Gastrocnemius medialis (tissue), 4 donors: ENCODE data around the gene ST7. TPM values are rescaled to one million over a fixed set of nuclear protein-coding genes. Genes with fewer than 3 reads are reported as not detected.
"Not testable (repeated sequence)": the region's sequence is repeated elsewhere in the genome, so short reads cannot be mapped to it uniquely, and the experiment has no call there.

Experiments used
- ATAC-seq, 2 donors: fragments of 150-250 bp; one replicate each; pipeline ENCODE4 v1.9.1; 2016
- DNase-seq, 2 donors: peaks; one replicate each; pipeline ENCODE4 v3.0.0-alpha.2; 2019
- H3K27ac ChIP-seq, 4 donors: fragments of 200-600 bp; sonication (generic); 1 replicate in 1 of 4; 2 replicates in 3 of 4; pipeline ENCODE4 v1.5.1; 2016 to 2018; ENCODE audit warnings: mild to moderate bottlenecking in 2 of 4, moderate library complexity in 1 of 4
- H3K27me3 ChIP-seq, 3 donors: fragments of 200-600 bp; sonication (generic) in 2 of 3; 1 replicate in 1 of 3; 2 replicates in 2 of 3; pipeline versions ENCODE4 v1.5.1 to v1.6.0; 2016 to 2019; ENCODE audit warnings: mild to moderate bottlenecking in 1 of 3, moderate library complexity in 1 of 3
- H3K36me3 ChIP-seq, 2 donors: fragments of 200-600 bp; sonication (generic) in 1 of 2; one replicate each; pipeline ENCODE4 v1.5.1; 2017 to 2018
- H3K4me1 ChIP-seq, 2 donors: fragments of 200-600 bp; sonication (generic) in 1 of 2; one replicate each; pipeline ENCODE4 v1.5.1; 2016 to 2017; ENCODE audit warnings: mild to moderate bottlenecking in 2 of 2
- H3K4me3 ChIP-seq, 4 donors: fragments of 200-600 bp; sonication (generic) in 3 of 4; 1 replicate in 1 of 4; 2 replicates in 3 of 4; pipeline ENCODE4 v1.5.1; 2016 to 2019; ENCODE audit warnings: mild to moderate bottlenecking in 2 of 4
- H3K9me3 ChIP-seq, 3 donors: fragments of 200-600 bp; sonication (generic) in 2 of 3; 1 replicate in 1 of 3; 2 replicates in 2 of 3; pipeline ENCODE4 v1.5.1; 2016 to 2019
- CTCF ChIP-seq, 5 experiments: fragments of 450-650 bp in 3 of 5; fragments of 200-600 bp in 2 of 5; sonication (generic) in 2 of 5; IDR thresholded peaks in 4 of 5; conservative IDR thresholded peaks in 1 of 5; 1 replicate in 4 of 5; 2 replicates in 1 of 5; pipeline ENCODE4 v1.5.1; 2016 to 2019; ENCODE audit warnings: antibody characterized with exemption in 5 of 5, mild to moderate bottlenecking in 3 of 5, moderate library complexity in 3 of 5
- POLR2A ChIP-seq, 2 donors: fragments of 450-650 bp; IDR thresholded peaks; one replicate each; pipeline ENCODE4 v1.6.1; 2017; ENCODE audit warnings: antibody characterized with exemption in 2 of 2, mild to moderate bottlenecking in 2 of 2, moderate library complexity in 2 of 2
- in situ Hi-C, 4 donors: fragments of 200-750 bp; cut with MboI; loops; one replicate each; pipeline versions ENCODE4 v1.15.0 to v1.8.0; 2017; ENCODE audit warnings: low sequenced_read_pairs in 4 of 4
- intact Hi-C: fragments of 100-400 bp; cut with DNase I; formaldehyde crosslinking; loops from one replicate; pipeline ENCODE4 v1.15.1; 2023; ENCODE audit warnings: low total_unique reads
- total RNA-seq, 4 donors: library from RNA; depleted of rRNA; stranded (reverse); fragments of >200 nt; gene quantifications; one replicate each; pipeline versions ENCODE4 v1.1.0 to v1.2.3, GENCODE V29; 2016

ST7 gene
- total RNA-seq, 4 donors from 2014 or later, result 5.5 to 14.5 (median 11.9) TPM

GRCh38 chr7:116955340-116955739, 2.0 kb downstream of the ST7 start:
- in situ Hi-C loops (loop anchor here in 1 of 4 donors (10.0 kb wide), 1 partner anchor 91 kb away; the partner anchor contains the start of gene CAPZA2), intact Hi-C loops (loop anchor here (10.0 kb wide), 1 partner anchor 281 kb away; the partner anchor contains the start of gene MET)
- DNase-seq (no peak), ATAC-seq (no peak)
- H3K27ac ChIP-seq, result peak overlapping the region; percentile 94 to 98 (median 96)
- H3K27me3 ChIP-seq, result no peaks in the 10 kb centered on the region
- peaks cover 29 to 33% of the 10 kb centered on the region in 2 donors for H3K4me1 ChIP-seq
- TF ChIP-seq POLR2A (IDR thresholded peaks at IDR 0.05) (no peak), CTCF (IDR thresholded peaks at IDR 0.05 in 4 of 5, conservative IDR thresholded peaks at IDR 0.05 in 1 of 5) (no peak)
- H3K36me3 ChIP-seq, result no peaks in the 10 kb centered on the region
- H3K4me3 ChIP-seq, result peak overlapping the region in 3 of 4 donors; percentile 72 to 78 (median 74)
- no peaks in the 10 kb centered on the region for H3K9me3 ChIP-seq

- no peak for ATAC-seq
- Histone ChIP-seq H3K27me3 (no peaks in the 10 kb centered on the region), H3K27ac (peak overlapping the region; percentile 94 to 98 (median 96)), H3K36me3 (no peaks in the 10 kb centered on the region), H3K9me3 (no peaks in the 10 kb centered on the region), H3K4me3 (peak overlapping the region in 1 of 4 donors; percentile 72), H3K4me1 (peaks cover 29 to 33% of the 10 kb centered on the region in 2 donors)
- no peak for TF ChIP-seq CTCF (IDR thresholded peaks at IDR 0.05 in 4 of 5, conservative IDR thresholded peaks at IDR 0.05 in 1 of 5)
- no peak for TF ChIP-seq POLR2A (IDR thresholded peaks at IDR 0.05)
- in situ Hi-C loops (loop anchor here in 1 of 4 donors (10.0 kb wide), 1 partner anchor 91 kb away; the partner anchor contains the start of gene CAPZA2), intact Hi-C loops (loop anchor here (10.0 kb wide), 1 partner anchor 281 kb away; the partner anchor contains the start of gene MET)
- no peak for DNase-seq
These were observed 2.6 kb downstream of the ST7 start for GRCh38 chr7:116955801-116956476.

- peak overlapping the region; percentile 94 to 98 (median 96) for H3K27ac ChIP-seq
- no peaks in the 10 kb centered on the region for H3K27me3 ChIP-seq
- no peak overlapping the region for H3K4me3 ChIP-seq
- H3K4me1 ChIP-seq, result peaks cover 29 to 33% of the 10 kb centered on the region in 2 donors
- intact Hi-C loops, result loop anchor here (10.0 kb wide), 1 partner anchor 282 kb away; the partner anchor contains the start of gene MET
- no peak for DNase-seq
- no peak for TF ChIP-seq POLR2A (IDR thresholded peaks at IDR 0.05)
- no peak for TF ChIP-seq CTCF (IDR thresholded peaks at IDR 0.05 in 4 of 5, conservative IDR thresholded peaks at IDR 0.05 in 1 of 5)
- H3K9me3 ChIP-seq, result no peaks in the 10 kb centered on the region
- in situ Hi-C loops, result loop anchor here in 1 of 4 donors (10.0 kb wide), 1 partner anchor 92 kb away; the partner anchor contains the start of gene CAPZA2
- no peak for ATAC-seq
- no peaks in the 10 kb centered on the region for H3K36me3 ChIP-seq
These were observed 3.1 kb downstream of the ST7 start for GRCh38 chr7:116956477-116956804.

- in situ Hi-C loops (loop anchor here in 1 of 4 donors (10.0 kb wide), 1 partner anchor 93 kb away; the partner anchor contains the start of gene CAPZA2), intact Hi-C loops (loop anchor here (10.0 kb wide), 1 partner anchor 283 kb away; the partner anchor contains the start of gene MET)
- Histone ChIP-seq H3K4me1 (peaks cover 23 to 28% of the 10 kb centered on the region in 2 donors), H3K36me3 (no peaks in the 10 kb centered on the region), H3K27me3 (no peaks in the 10 kb centered on the region), H3K4me3 (no peak overlapping the region), H3K27ac (no peak overlapping the region), H3K9me3 (no peaks in the 10 kb centered on the region)
- no peak for TF ChIP-seq POLR2A (IDR thresholded peaks at IDR 0.05)
- no peak for TF ChIP-seq CTCF (IDR thresholded peaks at IDR 0.05 in 4 of 5, conservative IDR thresholded peaks at IDR 0.05 in 1 of 5)
- DNase-seq, result no peak
- no peak for ATAC-seq
These were observed 4.6 kb downstream of the ST7 start for GRCh38 chr7:116957874-116958273.

- in situ Hi-C loops, result loop anchor here in 1 of 4 donors (5.0 kb wide), 1 partner anchor 40 kb away; no protein-coding TSS in a partner anchor
These were observed 8.8 kb downstream of the ST7 start for GRCh38 chr7:116961966-116962673.

More at GRCh38 chr7:116961966-116962673, 8.8 kb downstream of the ST7 start:
- H3K9me3 ChIP-seq, H3K27ac ChIP-seq, intact Hi-C loops, H3K27me3 ChIP-seq, DNase-seq, H3K4me3 ChIP-seq, ATAC-seq, H3K36me3 ChIP-seq: not testable (repeated sequence)
- peaks cover 3 to 18% of the 10 kb centered on the region in 2 donors for H3K4me1 ChIP-seq
